HG03378 (cell line): ENCODE data around the gene AMDHD2.

Source experiments
- ATAC-seq: cut with Tn5 transposase; IDR thresholded peaks from one replicate; pipeline ENCODE4 v1.9.1; 2021; ENCODE audit warnings: mild to moderate bottlenecking, moderate library complexity; ENCODE audit not compliant: unreplicated experiment

Gene AMDHD2

DNA sequence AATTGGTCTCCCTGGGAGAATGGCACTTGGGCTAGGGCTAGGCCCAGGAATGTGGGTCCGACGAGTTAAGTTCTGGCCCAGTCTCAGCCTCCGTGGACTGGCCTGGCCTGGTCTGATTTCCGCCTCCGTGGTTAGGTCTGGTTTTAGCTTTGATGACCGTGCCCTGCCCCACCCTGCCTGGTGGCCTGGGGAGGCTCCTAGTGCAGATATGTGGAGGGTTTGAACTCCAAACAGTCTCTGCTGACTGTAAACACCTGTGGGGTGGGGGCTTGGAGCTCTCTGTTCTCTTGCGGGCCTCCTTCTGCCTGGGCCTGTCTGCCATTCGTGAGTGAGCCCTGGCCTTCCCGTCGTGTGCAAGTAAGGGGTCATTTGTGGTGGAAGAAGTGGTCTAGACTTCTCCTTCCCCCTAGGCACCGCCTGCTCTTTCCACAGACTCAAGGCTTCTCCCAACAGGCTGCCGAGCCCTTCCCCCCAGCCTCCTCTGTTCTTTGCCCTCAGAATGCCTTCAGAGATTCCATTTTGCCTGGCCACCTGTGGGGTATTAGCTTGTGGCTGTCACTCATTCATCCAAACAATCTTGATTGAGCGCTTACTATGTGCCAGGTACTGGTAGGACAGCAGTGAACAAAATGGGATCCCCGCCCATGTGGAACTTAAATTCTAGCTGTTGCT, 4.9 kb upstream of the AMDHD2 start:
- ATAC-seq, result no peak

- ATAC-seq, result no peak
Observed at GRCh38 chr16:2516391-2517240, 3.6 kb upstream of the AMDHD2 start.

- no peak for ATAC-seq
Observed at GRCh38 chr16:2517954-2518605, 2.1 kb upstream of the AMDHD2 start.

GRCh38 chr16:2518823-2519710, 1.1 kb upstream of the AMDHD2 start:
- ATAC-seq, result no peak

GRCh38 chr16:2519711-2520080, 475 bp upstream of the AMDHD2 start:
- ATAC-seq, result no peak

DNA sequence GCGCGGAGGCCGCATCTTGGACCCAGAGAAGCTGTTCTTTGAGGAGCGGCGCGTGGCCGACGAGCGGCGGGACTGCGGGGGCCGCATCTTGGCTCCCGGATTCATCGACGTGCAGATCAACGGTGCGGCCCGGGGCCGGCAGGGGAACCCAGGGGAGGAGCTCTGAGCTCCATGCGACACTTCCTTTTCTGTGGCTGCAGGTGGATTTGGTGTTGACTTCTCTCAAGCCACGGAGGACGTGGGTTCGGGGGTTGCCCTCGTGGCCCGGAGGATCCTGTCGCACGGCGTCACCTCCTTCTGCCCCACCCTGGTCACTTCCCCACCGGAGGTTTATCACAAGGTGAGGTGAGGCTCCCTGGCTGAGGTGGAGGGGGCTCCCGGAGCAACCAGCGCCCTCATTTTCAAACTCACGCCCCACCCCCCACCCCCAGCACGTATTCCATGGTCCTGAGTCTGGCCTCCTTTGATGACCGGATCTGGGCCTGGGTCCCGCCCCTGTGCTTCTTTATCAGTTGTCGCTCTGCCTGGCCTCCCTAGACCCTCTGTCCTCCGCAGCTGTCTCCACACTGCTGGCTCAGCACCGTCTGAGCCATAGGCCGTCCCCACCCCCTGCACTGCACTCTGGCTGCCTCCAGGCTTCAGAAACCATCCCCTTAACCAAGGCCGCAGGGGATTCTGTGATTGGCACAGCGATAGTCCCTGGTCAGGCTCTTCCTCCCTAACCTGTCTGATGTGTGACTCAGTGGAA, 787 bp downstream of the AMDHD2 start:
- ATAC-seq, result no peak

- no peak for ATAC-seq
Observed at GRCh38 chr16:2523801-2524231, 3.6 kb downstream of the AMDHD2 start.

GRCh38 chr16:2524339-2524938, 4.3 kb downstream of the AMDHD2 start:
- no peak for ATAC-seq

DNA sequence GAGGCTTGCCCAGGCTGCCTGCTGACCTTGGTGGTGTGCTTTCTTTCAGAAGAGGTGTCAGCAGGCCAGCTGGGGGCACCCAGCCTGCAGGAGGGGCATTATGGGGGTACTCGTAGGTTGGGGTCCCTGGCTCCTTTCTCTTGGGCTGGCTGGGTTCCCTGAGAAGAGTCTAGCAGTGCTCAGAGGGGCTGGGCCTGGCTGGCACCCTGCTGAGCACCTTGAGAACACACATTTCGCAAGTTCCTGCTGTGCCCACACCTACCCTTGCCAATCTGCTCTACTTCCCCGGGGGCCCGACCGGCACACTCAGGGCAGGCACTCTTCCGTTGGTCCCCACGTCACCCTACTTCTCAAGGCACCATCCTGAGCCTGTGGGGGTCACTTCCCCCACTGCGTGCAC, 6.0 kb downstream of the AMDHD2 start:
- ATAC-seq, result no peak

GRCh38 chr16:2527071-2527783, 7.1 kb downstream of the AMDHD2 start:
- no peak for ATAC-seq

- ATAC-seq, result no peak
Observed at GRCh38 chr16:2527784-2528100, 7.6 kb downstream of the AMDHD2 start.

DNA sequence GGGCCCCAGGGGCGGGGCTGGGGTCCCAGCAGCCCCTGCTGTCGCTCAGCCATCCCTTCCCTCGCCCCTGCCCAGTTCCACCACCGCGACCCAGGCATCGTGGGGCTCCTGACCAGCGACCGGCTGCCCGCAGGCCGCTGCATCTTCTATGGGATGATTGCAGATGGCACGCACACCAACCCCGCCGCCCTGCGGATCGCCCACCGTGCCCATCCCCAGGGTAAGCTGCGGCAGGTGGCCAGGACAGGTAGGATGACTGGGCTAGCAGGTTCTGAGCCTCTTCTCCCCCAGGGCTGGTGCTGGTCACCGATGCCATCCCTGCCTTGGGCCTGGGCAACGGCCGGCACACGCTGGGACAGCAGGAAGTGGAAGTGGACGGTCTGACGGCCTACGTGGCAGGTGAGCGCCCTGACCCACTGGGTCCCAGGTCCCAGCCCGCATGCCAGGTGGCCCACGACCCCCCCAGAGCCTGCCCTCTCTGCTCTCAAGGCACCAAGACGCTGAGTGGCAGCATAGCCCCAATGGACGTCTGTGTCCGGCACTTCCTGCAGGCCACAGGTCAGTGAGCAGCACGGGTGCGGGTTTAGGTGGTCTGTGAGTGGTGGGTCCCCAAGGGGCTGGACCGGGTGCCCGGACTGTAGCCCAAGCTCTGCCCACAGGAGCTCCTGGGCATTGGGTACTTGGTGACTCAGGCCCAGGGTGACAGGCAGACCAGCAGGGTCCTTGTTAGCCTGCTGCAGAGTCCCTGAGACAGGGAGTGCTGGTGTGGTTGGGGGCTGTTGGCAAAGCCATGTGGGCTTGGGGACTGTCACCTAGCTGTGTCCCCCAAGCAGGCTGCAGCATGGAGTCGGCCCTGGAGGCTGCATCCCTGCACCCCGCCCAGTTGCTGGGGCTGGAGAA, 8.2 kb downstream of the AMDHD2 start:
- no peak for ATAC-seq

DNA sequence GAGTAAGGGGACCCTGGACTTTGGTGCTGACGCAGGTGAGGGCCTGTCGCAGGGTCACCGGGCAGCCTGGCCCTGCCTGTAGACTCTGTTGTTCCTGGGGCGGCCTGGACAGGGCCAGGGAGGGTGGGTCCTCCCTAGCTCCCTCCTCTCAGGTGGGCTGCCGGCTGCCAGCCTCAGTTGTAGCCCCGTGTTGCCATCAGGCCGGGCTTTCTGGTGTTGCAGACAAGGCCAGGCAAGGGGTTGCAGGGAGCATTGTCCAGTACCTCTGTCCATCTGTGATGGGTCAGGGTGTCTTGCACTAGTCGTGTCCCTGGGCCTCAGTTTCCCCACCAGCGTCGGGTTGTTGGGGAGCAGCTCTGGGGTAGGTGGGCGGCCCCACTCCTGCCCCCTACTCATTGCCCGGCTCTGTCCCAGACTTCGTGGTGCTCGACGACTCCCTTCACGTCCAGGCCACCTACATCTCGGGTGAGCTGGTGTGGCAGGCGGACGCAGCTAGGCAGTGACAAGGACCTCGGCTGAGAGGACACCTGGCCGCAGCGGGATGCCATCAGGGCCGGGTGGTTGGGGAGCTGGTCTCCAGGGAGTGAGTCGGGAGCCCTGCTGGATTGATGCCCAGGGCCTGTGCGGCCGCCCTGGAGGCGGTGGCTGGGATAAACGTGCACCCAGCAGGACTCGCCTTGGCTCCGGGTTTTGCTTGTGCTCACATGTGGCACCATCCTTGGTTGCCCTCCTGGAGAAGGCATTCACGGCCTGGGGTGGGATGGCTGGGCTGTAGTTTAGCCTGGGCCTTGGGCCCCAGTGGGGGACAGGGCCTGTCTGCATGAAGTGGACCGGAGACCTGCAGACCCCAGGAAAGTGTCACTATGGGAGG, 9.1 kb downstream of the AMDHD2 start:
- no peak for ATAC-seq

- ATAC-seq, result no peak
Observed at GRCh38 chr16:2529961-2530628, 9.9 kb downstream of the AMDHD2 start.

GRCh38 chr16:2530629-2531318, 10.6 kb downstream of the AMDHD2 start:
- ATAC-seq, result no peak

DNA sequence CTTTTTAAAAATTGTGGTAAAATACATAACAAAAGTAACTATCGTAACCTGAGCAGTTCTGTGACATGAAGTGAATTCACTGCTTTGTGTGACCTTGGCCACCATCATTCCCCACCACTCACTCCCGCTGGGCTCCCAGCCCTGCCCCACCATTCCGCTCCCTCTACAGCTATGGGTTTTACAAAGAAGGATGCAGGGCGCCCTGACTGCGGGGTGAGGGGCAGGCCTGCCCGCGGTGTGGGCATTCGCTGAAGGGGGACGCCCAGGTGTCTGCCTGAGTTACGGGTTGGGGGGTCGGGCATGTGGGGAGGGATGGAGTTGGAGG, 11.2 kb downstream of the AMDHD2 start, which contains the start of gene CEMP1:
Gene CEMP1, minus strand, starts transcription at position 38 of the 325 bp plus-strand sequence. CDS start 335 bp downstream, outside the sequence.
- no peak for ATAC-seq
